Progenitor cell of endocrine pancreas (in vitro differentiated cells): ENCODE data around the gene CCDC30. TPM values are rescaled to one million over a fixed set of nuclear protein-coding genes. Genes with fewer than 3 reads are reported as not detected.
A peak's percentile ranks its signal among the peaks of the same experiment; 100 is the strongest.

Experiments used
- DNase-seq: peaks from one replicate; pipeline ENCODE4 v3.0.0; 2021; ENCODE audit warnings: low spot score; ENCODE audit not compliant: unreplicated experiment
- H3K27ac Mint-ChIP-seq: 2 replicates; pipeline ENCODE4 v1.8.0; 2021; ENCODE audit warnings: mild to moderate bottlenecking, moderate library complexity, mixed read lengths
- H3K27me3 Mint-ChIP-seq: 2 replicates; pipeline ENCODE4 v1.8.0; 2021; ENCODE audit warnings: mixed read lengths
- H3K36me3 Mint-ChIP-seq: 2 replicates; pipeline ENCODE4 v1.8.0; 2022; ENCODE audit warnings: mixed read lengths; ENCODE audit not compliant: insufficient read depth
- H3K4me1 Mint-ChIP-seq: 2 replicates; pipeline ENCODE4 v1.8.0; 2021; ENCODE audit warnings: low read depth, mixed read lengths
- H3K4me3 Mint-ChIP-seq: 2 replicates; pipeline ENCODE4 v1.8.0; 2021; ENCODE audit warnings: low read depth, mild to moderate bottlenecking, moderate library complexity, mixed read lengths
- H3K9me3 Mint-ChIP-seq: 2 replicates; pipeline ENCODE4 v1.8.0; 2021; ENCODE audit warnings: low read depth, mixed read lengths
- total RNA-seq: library from RNA; stranded (reverse); gene quantifications from 2 replicates; pipeline ENCODE4 v1.2.1, GENCODE V29; 2021
- TF ChIP-seq, protein P1 (sequence below): fragments of 200-600 bp; sonication (generic); IDR thresholded peaks from one replicate; pipeline ENCODE4 v1.5.0; 2021; ENCODE audit warnings: antibody characterized with exemption, mild to moderate bottlenecking; ENCODE audit not compliant: unreplicated experiment

Gene CCDC30
- total RNA-seq, 1 donor from 2014 or later, result 23.6 TPM

DNA sequence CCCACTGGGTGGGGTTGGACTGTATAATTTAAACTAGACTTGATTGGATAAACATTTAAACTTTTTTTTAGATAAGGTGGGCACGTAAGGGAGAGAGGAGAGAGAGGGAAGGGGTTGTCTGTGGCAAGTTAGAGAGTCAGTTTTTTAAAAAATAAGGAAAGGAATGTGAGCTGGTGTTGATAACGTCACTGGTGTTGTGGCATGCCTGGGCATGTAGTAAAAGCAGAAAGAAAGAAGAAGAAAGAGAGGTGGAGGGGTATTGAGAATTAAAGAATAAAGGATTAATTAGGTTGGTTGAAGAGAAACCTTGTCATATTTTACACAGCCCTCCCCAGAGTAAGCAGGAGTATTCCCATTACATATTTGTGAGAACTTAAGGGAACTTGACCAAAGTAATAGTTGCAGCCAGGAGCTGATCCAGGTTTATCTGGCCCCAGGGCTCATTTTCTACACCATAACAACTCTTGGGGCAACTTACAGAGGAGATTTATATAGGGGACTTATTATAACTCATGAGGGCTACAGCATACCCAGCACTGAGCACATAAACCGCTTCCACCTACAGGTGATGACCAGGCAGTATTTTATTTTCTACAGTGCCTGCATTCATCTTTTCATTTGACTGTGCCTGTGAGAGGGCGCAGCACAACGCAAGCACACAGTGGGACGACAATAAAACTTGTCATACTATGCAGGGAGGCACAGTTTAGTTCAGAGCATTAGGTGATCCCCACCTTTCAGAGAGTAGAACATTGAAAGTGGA, 70.2 kb downstream of the CCDC30 start:
- Mint-ChIP-seq H3K4me1 (no peaks in the 10 kb centered on the region), H3K36me3 (peaks cover 13% of the 10 kb centered on the region), H3K27me3 (no peaks in the 10 kb centered on the region), H3K4me3 (no peak overlapping the region), H3K9me3 (no peaks in the 10 kb centered on the region), H3K27ac (peak overlapping the region; percentile 17)
- TF ChIP-seq, protein P1, sequence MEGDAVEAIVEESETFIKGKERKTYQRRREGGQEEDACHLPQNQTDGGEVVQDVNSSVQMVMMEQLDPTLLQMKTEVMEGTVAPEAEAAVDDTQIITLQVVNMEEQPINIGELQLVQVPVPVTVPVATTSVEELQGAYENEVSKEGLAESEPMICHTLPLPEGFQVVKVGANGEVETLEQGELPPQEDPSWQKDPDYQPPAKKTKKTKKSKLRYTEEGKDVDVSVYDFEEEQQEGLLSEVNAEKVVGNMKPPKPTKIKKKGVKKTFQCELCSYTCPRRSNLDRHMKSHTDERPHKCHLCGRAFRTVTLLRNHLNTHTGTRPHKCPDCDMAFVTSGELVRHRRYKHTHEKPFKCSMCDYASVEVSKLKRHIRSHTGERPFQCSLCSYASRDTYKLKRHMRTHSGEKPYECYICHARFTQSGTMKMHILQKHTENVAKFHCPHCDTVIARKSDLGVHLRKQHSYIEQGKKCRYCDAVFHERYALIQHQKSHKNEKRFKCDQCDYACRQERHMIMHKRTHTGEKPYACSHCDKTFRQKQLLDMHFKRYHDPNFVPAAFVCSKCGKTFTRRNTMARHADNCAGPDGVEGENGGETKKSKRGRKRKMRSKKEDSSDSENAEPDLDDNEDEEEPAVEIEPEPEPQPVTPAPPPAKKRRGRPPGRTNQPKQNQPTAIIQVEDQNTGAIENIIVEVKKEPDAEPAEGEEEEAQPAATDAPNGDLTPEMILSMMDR, result no peak
- no peak for DNase-seq

DNA sequence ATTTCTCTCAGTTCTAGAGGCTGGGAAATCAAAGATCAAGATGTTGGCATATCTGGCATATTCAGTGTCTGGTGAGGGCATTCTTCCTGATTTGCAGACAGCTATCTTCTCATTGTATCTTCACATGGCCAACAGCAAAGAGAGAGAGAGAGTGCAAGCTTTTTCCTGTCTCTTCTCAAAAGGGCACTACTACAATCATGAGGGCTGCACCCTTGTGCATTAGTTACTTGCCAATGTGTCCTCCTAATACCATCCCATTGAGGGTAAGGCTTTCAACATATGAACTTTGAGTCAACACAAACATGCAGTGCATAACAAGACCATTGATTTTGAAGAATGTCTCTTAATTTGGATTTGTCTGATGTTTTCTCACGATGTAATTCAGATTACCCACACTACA, 78.0 kb downstream of the CCDC30 start:
- no peak for DNase-seq
- TF ChIP-seq, protein P1, result no peak
- Mint-ChIP-seq H3K36me3 (peaks cover 13% of the 10 kb centered on the region), H3K4me3 (no peak overlapping the region), H3K9me3 (no peaks in the 10 kb centered on the region), H3K27me3 (no peaks in the 10 kb centered on the region), H3K27ac (no peak overlapping the region), H3K4me1 (peaks cover 4% of the 10 kb centered on the region)

DNA sequence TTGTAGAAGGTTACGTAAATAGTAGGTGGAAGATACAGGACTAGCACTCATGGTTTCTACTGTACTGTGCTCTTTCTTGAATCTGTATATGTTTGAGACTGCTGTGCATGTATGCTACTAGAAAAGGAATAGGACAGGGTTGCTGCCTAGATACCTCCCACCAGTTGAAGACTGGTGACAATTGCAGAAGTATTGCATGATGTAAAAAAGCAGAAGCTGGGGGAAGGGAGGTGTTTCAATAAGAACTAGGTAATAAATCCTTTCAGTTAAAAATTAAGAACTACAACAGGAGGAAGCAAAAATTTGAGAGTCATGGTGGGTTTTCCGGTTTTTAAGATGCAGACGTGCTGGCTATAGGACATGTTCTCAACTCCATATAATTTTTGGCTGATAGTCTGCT, 88.1 kb downstream of the CCDC30 start:
- DNase-seq, result no peak
- no peak overlapping the region for H3K27ac Mint-ChIP-seq
- TF ChIP-seq, protein P1, result no peak

DNA sequence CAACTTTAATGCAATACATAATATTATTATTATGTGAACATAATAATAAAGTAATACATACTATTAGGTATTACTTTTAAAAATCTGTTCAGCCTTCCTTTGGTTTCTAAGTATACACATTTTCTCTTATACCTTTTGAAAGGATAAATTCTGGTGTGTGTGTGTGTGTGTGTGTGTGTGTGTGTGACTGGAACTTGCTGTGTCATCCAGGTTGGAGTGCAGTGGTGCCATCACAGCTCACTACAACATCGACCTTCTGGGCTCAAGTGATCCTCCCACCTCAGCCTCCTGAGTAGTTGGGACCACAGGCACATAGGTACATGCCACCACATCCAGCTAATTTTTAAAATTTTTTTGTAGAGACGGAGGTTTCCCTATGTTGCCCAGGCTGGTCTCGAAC, 88.5 kb downstream of the CCDC30 start:
- Mint-ChIP-seq H3K27ac (no peak overlapping the region), H3K27me3 (no peaks in the 10 kb centered on the region), H3K36me3 (peaks cover 2% of the 10 kb centered on the region), H3K4me1 (no peaks in the 10 kb centered on the region), H3K9me3 (no peaks in the 10 kb centered on the region), H3K4me3 (no peak overlapping the region)
- TF ChIP-seq, protein P1, result no peak
- DNase-seq, result no peak

More for the DNA sequence above, 88.1 kb downstream of the CCDC30 start:
- Mint-ChIP-seq H3K4me3 (no peak overlapping the region), H3K4me1 (no peaks in the 10 kb centered on the region), H3K9me3 (no peaks in the 10 kb centered on the region), H3K36me3 (peaks cover 2% of the 10 kb centered on the region), H3K27me3 (no peaks in the 10 kb centered on the region)

DNA sequence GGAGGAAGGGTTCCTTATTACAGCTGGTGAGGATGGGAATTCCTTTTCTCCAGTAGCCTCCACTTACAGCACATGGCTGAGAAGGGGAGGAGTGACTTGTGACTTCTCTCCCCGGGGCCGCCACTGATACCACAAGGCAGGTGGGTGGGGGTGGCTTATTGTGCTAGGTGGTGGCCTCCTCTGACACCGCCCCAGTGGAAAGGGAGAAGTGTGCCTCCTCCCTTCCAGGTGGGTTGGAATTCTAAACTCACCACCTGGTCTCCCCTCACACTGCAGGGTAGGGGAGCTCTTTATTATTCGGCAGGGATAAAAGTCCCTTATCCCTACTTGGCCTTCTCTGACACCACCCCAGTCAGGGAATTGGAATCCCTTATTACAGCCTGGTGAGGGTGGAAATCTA, 89.5 kb downstream of the CCDC30 start:
- TF ChIP-seq, protein P1, result no peak
- Mint-ChIP-seq H3K27ac (no peak overlapping the region), H3K9me3 (no peaks in the 10 kb centered on the region), H3K4me1 (no peaks in the 10 kb centered on the region), H3K4me3 (no peak overlapping the region), H3K27me3 (no peaks in the 10 kb centered on the region), H3K36me3 (peaks cover 2% of the 10 kb centered on the region)
- no peak for DNase-seq
